Skeletal muscle satellite cell (primary cell): Measurements from ENCODE around the gene HBB. TPM values are rescaled to one million over a fixed set of nuclear protein-coding genes. Genes with fewer than 3 reads are reported as not detected.

Source experiments
- H3K27me3 ChIP-seq: 2 replicates; pipeline ENCODE4 v1.7.0; 2013; ENCODE audit warnings: low read length; ENCODE audit not compliant: control insufficient read depth, insufficient read depth
- H3K36me3 ChIP-seq: 2 replicates; pipeline ENCODE4 v1.7.0; 2013; ENCODE audit warnings: mild to moderate bottlenecking, control low read depth, low read length; ENCODE audit not compliant: insufficient read depth
- H3K4me1 ChIP-seq: 2 replicates; pipeline ENCODE4 v1.7.0; 2013; ENCODE audit warnings: low read length; ENCODE audit not compliant: control insufficient read depth, insufficient read depth
- H3K4me2 ChIP-seq: 2 replicates; pipeline ENCODE4 v1.7.0; 2013; ENCODE audit warnings: mild to moderate bottlenecking, low read length
- H3K4me3 ChIP-seq: 2 replicates; pipeline ENCODE4 v1.7.0; 2013; ENCODE audit warnings: low read length
- H3K9ac ChIP-seq: 2 replicates; pipeline ENCODE4 v1.7.0; 2013; ENCODE audit warnings: mild to moderate bottlenecking, low read depth, low read length, moderate library complexity
- H3K9me3 ChIP-seq: replicated peaks from 2 replicates; pipeline ENCODE4 v1.7.0; 2013; ENCODE audit warnings: mild to moderate bottlenecking, control low read depth, low read length
- total RNA-seq: library from RNA; depleted of rRNA; stranded (reverse); fragments of >200 nt; gene quantifications from 2 replicates; pipeline ENCODE4 v1.2.3, GENCODE V29; 2012; rRNA removed

HBB gene
- total RNA-seq, result not detected in 2 replicates

GRCh38 chr11:5226732-5227310 is at the start of gene HBB:
Gene HBB, minus strand, starts transcription at chr11:5227071. Its CDS starts 50 bp downstream, at chr11:5227021.
- Histone ChIP-seq H3K4me1 (no peaks in the 10 kb centered on the region), H3K9ac (no peak within 1 kb of the TSS), H3K4me3 (no peak within 1 kb of the TSS), H3K9me3 (no peaks in the 10 kb centered on the region), H3K36me3 (no peaks in the 10 kb centered on the region), H3K4me2 (no peak within 1 kb of the TSS), H3K27me3 (peaks cover 3% of the 10 kb centered on the region)

DNA sequence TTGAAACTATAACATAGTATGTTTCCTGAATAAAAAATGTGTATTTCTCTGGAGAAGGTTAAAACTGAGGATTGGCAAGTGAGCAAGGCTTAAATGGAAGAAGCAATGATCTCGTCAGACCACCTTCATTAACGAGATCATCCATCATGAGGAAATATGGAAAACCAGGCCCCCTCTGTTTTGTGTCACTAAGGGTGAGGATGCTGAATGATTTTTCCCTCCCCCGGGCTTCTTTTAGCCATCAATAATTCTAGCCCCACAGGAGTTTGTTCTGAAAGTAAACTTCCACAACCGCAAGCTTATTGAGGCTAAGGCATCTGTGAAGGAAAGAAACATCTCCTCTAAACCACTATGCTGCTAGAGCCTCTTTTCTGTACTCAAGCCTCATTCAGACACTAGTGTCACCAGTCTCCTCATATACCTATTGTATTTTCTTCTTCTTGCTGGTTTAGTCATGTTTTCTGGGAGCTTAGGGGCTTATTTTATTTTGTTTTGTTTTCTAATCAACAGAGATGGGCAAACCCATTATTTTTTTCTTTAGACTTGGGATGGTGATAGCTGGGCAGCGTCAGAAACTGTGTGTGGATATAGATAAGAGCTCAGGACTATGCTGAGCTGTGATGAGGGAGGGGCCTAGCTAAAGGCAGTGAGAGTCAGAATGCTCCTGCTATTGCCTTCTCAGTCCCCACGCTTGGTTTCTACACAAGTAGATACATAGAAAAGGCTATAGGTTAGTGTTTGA is 48.7 kb upstream of the HBB start:
- Histone ChIP-seq H3K9me3 (no peaks in the 10 kb centered on the region), H3K36me3 (no peaks in the 10 kb centered on the region)

GRCh38 chr11:5274395-5274794 is 47.5 kb upstream of the HBB start:
- Histone ChIP-seq H3K4me1 (peaks cover under 1% of the 10 kb centered on the region), H3K4me3 (no peak overlapping the region), H3K27me3 (no peaks in the 10 kb centered on the region), H3K4me2 (no peak overlapping the region), H3K9ac (no peak overlapping the region), H3K36me3 (no peaks in the 10 kb centered on the region), H3K9me3 (no peaks in the 10 kb centered on the region)

More for the DNA sequence above, 48.7 kb upstream of the HBB start:
- Histone ChIP-seq H3K27me3 (no peaks in the 10 kb centered on the region), H3K4me3 (no peak overlapping the region), H3K9ac (no peak overlapping the region), H3K4me1 (peaks cover 9% of the 10 kb centered on the region), H3K4me2 (no peak overlapping the region)

DNA sequence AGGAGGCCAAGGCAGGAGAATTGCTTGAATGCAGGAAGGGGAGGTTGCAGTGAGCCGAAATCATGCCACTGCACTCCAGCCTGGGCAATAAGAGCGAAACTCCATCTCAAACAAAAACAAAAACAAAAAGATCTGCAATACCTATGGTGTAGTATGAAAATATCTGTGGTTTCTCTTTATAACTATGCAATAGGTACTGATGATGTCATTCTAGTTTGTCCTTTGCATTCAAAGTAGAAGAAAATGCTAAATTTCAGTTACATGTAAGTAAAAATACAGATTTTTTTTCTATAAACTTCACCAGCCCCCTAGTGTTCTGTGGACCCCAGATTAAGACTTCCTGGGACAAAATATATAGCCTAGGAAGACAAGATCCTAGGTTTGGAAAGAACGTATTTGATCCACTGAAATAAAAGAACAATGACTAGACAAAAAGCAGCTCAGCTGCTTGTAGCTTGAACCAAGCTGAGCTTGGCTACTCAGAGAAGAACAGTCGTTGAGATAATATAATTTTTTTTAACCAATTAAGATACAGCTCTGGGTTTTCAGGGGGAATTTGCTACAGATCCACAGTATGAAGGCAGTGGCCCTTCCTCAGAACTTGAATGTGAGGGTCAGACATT is 45.6 kb upstream of the HBB start:
- Histone ChIP-seq H3K9me3 (no peaks in the 10 kb centered on the region), H3K9ac (no peak overlapping the region), H3K4me1 (no peaks in the 10 kb centered on the region), H3K4me2 (no peak overlapping the region), H3K36me3 (no peaks in the 10 kb centered on the region), H3K4me3 (no peak overlapping the region), H3K27me3 (peaks cover 3% of the 10 kb centered on the region)

- no peaks in the 10 kb centered on the region for H3K36me3 ChIP-seq
- no peak within 1 kb of the TSS for H3K4me3 ChIP-seq
- H3K27me3 ChIP-seq, result peaks cover 3% of the 10 kb centered on the region
- H3K9me3 ChIP-seq, result no peaks in the 10 kb centered on the region
- no peaks in the 10 kb centered on the region for H3K4me1 ChIP-seq
- H3K4me2 ChIP-seq, result no peak within 1 kb of the TSS
- H3K9ac ChIP-seq, result no peak within 1 kb of the TSS
These were observed 42.9 kb upstream of the HBB start, which contains the start of gene HBE1 for GRCh38 chr11:5269715-5270147. Gene HBE1, minus strand, starts transcription at chr11:5269945. Its CDS starts 55 bp downstream, at chr11:5269890.

GRCh38 chr11:5267033-5267563 is 40.2 kb upstream of the HBB start:
- Histone ChIP-seq H3K4me3 (no peak overlapping the region), H3K4me2 (no peak overlapping the region), H3K27me3 (peaks cover 5% of the 10 kb centered on the region), H3K36me3 (no peaks in the 10 kb centered on the region), H3K9me3 (no peaks in the 10 kb centered on the region), H3K9ac (no peak overlapping the region), H3K4me1 (no peaks in the 10 kb centered on the region)

DNA sequence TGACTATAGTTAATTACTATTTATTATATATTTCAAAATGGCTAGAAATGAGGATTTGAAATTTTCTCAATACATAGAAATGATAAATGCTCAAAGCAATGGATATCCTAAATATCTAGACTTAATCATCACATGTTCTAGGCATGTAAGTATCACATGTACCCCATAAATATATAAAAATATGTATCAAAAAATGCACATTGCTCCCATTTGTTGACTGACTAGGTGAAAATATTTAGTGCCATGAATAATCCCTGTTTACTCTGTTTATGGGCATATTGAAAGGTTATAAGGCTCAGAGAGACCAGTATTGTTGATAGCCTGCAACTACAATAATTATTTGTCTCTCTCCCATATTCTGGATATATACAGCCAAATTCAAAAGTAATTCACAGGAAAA is 39.7 kb upstream of the HBB start:
- Histone ChIP-seq H3K4me1 (no peaks in the 10 kb centered on the region), H3K9ac (no peak overlapping the region)

DNA sequence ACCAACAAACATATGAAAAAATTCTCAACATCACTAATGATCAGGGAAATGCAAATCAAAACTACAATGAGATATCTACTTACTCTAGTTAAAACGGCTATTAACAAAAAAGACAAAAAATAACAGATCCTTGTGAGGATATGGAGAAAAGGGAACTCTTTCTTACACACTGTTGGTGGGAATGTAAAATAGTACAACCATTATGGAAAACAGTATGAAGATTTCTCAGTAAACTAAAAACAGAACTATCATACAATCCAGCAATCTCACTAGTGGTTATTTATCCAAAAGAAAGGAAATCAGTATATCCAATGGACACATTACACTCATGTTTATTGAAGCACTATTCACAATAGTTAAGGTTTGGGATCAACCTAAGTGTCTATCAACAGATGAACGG is 39.0 kb upstream of the HBB start:
- peaks cover 5% of the 10 kb centered on the region for H3K27me3 ChIP-seq
- H3K4me3 ChIP-seq, result no peak overlapping the region
- no peaks in the 10 kb centered on the region for H3K4me1 ChIP-seq
- H3K36me3 ChIP-seq, result no peaks in the 10 kb centered on the region
- H3K4me2 ChIP-seq, result no peak overlapping the region
- no peaks in the 10 kb centered on the region for H3K9me3 ChIP-seq
- H3K9ac ChIP-seq, result no peak overlapping the region

More for the DNA sequence above, 39.7 kb upstream of the HBB start:
- Histone ChIP-seq H3K4me3 (no peak overlapping the region), H3K36me3 (no peaks in the 10 kb centered on the region), H3K27me3 (peaks cover 5% of the 10 kb centered on the region), H3K4me2 (no peak overlapping the region), H3K9me3 (no peaks in the 10 kb centered on the region)

DNA sequence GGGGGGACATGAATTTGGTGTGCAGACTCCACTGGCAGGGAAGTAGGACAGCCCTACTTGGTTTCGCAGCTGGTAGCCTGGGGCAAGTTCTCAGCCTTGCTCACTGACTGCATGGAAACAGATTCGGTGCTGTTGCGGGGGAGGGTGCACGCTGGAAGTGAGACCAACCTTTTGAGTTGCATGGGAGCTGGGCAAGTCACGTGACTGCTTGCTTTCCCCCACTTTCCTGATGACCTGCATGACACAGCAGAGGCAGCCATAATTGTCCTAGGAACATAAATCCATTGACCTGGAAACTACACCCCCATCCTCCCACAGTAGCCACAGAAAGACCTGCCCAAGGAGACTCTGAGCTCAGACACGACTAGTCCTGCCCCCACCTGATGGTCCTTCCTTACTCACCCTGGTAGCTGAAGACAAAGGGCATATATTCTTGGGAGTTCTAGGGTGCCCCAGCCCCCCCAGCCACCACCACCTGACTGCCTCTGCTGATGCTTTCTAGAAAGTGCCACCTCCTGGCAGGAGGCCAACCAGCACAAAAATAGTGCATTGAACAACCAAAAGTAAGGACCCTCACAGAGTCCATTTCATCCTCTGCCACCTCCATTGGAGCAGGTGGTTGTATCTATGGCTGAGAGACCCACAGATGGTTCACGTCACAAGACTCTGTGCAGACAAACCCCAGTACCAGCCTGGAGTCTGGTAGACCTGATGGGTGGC is 31.8 kb upstream of the HBB start:
- no peaks in the 10 kb centered on the region for H3K36me3 ChIP-seq
- no peak overlapping the region for H3K4me2 ChIP-seq
- H3K4me3 ChIP-seq, result no peak overlapping the region
- H3K4me1 ChIP-seq, result no peaks in the 10 kb centered on the region
- no peak overlapping the region for H3K9ac ChIP-seq
- peaks cover 5% of the 10 kb centered on the region for H3K27me3 ChIP-seq
- no peaks in the 10 kb centered on the region for H3K9me3 ChIP-seq

DNA sequence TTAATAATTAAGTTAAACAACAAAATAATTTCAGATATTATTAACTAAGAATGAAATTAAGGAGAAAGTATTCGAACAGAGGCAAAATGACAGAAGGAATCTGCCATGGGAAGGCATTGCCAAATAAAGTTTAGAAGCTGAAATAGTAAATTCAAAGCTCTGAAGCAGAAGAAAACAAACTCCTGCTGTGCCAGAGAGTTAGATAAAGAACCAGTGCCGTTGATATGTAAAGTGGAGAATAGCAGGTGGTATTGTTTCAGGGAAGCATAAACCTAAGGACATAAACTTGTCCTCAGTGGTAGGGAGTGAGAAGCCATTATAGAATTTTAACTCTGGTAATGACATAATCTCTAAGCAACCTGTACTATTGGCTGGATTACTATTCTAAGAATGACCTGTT is 30.4 kb upstream of the HBB start:
- H3K9me3 ChIP-seq, result no peaks in the 10 kb centered on the region
- no peak overlapping the region for H3K9ac ChIP-seq
- H3K27me3 ChIP-seq, result peaks cover 6% of the 10 kb centered on the region
- H3K4me2 ChIP-seq, result no peak overlapping the region
- H3K4me1 ChIP-seq, result no peaks in the 10 kb centered on the region
- H3K4me3 ChIP-seq, result no peak overlapping the region
- H3K36me3 ChIP-seq, result no peaks in the 10 kb centered on the region
